ENCODE results near the gene NTM. TPM values are rescaled to one million over a fixed set of nuclear protein-coding genes. Genes with fewer than 3 reads are reported as not detected.

Gene NTM
- total RNA-seq, 2 experiments from 2014 or later, result not detected

DNA sequence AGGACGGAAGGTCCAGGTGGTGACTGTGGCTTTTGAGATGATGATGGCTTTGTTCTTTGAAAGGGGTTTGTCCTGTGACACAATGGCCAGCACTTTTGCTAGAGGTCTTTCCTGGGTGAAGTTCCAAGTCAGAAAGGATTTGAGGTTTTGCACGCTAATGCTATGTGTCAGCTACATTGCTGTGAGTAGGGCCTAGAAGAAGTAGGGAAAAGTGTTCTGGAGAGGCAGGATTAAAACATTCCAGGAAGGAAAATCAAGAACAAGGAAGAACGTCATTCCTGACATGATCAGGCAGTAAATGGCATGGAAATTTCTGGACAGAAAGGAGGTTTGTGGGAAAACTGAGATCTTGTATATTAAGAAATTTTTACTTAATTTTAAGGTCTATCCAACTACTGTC is 290.7 kb downstream of the NTM start:
- ATAC-seq (ENCODE audit: low read depth) (no peak), DNase-seq (no peak)
- Mint-ChIP-seq H3K27me3 (no peaks in the 10 kb centered on the region), H3K4me3 (no peak overlapping the region), H3K4me1 (no peaks in the 10 kb centered on the region), H3K27ac (no peak overlapping the region), H3K36me3 (no peaks in the 10 kb centered on the region), H3K9me3 (no peaks in the 10 kb centered on the region)
- POLR2A ChIA-PET, result no interaction called here

DNA sequence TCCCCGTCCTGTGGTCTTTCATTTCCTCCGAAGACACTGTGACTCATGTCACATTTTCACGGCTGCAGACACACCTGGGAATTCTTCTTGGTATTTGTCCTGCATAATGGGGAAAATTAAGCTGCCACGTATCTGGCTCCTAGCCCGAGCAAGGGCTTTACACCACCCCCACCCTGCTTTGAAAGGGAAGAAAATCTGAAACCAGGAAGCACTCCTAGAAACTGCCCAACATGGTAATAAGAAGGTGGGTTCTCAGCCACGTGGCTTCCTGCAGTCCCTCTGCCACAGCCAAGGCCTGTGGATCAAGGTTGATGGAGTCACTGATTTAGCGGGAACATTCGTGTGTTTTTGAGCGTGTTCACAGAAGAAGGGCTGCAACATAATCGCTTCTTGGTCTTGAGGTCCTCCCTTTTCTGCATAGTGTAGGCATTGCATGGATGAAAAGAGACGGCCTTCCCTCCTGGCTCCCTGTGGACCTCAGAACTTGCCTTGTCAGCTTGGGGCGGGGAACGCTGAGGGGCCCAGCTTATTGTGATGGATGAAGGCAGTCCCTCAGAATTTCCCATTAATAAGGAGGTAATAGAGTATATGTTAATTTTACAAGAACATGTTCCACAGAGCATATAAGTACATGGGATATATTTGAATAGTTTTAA is 292.0 kb downstream of the NTM start:
- ATAC-seq (ENCODE audit: low read depth) (no peak), DNase-seq (no peak)
- POLR2A ChIA-PET, result no interaction called here

DNA sequence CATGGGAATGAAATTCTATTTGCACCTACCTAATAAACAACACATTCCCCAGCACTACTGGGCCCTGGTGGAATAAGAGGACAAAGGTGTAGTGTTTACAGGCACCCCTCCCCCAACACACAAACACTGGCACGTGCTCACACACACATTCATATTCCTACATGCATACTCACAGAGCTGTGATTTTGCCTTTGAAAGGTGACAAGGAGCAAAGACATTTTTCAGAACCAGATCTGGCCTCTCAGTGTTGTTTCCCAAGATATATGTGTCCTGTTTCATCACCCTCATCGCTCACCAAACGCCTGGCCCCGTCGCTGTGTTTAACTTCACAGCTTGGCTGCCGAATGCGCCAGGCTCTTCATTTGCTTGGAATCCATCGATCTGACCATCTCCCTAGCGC is 292.6 kb downstream of the NTM start:
- H3K27me3 Mint-ChIP-seq, result no peaks in the 10 kb centered on the region
- H3K27ac Mint-ChIP-seq, result no peak overlapping the region
- ATAC-seq (ENCODE audit: low read depth), result no peak
- H3K4me1 Mint-ChIP-seq, result no peaks in the 10 kb centered on the region
- POLR2A ChIA-PET, result no interaction called here
- no peaks in the 10 kb centered on the region for H3K36me3 Mint-ChIP-seq
- no peaks in the 10 kb centered on the region for H3K9me3 Mint-ChIP-seq
- no peak overlapping the region for H3K4me3 Mint-ChIP-seq
- no peak for DNase-seq

More for the DNA sequence above, 292.0 kb downstream of the NTM start:
- no peaks in the 10 kb centered on the region for H3K36me3 Mint-ChIP-seq
- no peak overlapping the region for H3K27ac Mint-ChIP-seq
- no peak overlapping the region for H3K4me3 Mint-ChIP-seq
- no peaks in the 10 kb centered on the region for H3K4me1 Mint-ChIP-seq
- H3K9me3 Mint-ChIP-seq, result no peaks in the 10 kb centered on the region
- H3K27me3 Mint-ChIP-seq, result no peaks in the 10 kb centered on the region

DNA sequence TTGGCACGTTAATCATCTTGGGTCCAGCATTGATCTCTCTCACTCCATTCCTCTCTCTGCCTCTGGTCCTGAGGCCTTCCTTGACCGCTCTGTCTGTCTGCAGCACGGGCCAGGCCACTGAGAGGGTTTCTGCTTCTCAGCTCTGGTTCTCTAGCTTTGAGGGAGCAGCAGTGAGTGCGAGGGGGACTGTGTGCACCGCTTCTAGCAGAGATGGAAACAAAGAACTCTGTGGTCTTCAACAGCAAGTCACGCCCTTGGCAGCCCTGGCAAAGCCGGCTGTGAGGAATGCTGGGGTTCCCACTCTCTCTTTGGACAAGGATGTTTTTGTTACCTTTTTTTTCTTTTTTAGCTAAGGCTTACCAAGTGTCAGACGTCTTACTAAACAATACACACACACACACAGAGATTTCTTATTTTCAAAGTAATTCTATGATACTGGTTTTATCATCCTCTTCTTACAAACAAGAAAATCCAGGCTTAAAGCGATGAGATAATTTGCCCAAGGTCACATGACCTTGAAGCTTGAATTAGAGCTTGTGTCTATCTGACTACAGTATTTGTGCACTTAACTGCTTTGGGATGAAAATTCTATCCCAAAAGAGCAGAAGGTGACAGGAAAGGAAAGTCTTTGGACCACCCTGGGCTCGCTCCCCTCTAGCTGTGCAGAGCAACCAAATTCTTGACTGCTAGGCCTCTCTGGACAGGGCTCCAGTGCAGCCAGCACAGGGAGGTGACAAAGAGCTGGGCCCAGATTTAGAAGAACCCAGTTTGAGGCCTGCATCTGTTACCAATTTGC is 293.2 kb downstream of the NTM start:
- no peak for DNase-seq
- POLR2A ChIA-PET, result no interaction called here
- H3K27ac Mint-ChIP-seq, result no peak overlapping the region
- H3K9me3 Mint-ChIP-seq, result no peaks in the 10 kb centered on the region
- no peak overlapping the region for H3K4me3 Mint-ChIP-seq
- no peaks in the 10 kb centered on the region for H3K4me1 Mint-ChIP-seq
- no peak for ATAC-seq (ENCODE audit: low read depth)
- H3K27me3 Mint-ChIP-seq, result no peaks in the 10 kb centered on the region
- no peaks in the 10 kb centered on the region for H3K36me3 Mint-ChIP-seq

DNA sequence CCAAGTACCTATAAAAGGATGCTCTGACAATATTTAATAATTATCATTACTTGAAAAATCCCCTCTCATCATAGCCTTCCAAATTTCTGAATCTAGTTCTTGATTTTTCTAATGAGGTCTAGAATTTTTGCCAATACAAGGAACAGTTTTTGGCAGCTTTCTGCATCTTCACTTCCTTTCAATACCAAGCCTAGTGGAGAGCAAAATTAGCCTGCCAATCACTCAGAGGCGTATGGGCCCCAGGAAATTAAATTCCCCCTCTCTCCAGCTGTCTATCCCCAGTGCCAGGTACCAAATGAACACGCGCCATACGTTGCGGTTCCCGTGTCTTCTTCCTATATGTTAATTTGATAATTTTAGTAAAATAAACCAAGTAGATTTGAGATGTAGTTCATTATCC is 293.9 kb downstream of the NTM start:
- no peak overlapping the region for H3K27ac Mint-ChIP-seq
- no peaks in the 10 kb centered on the region for H3K36me3 Mint-ChIP-seq
- no peak overlapping the region for H3K4me3 Mint-ChIP-seq
- no peaks in the 10 kb centered on the region for H3K9me3 Mint-ChIP-seq
- no peak for ATAC-seq (ENCODE audit: low read depth)
- POLR2A ChIA-PET, result no interaction called here
- DNase-seq, result no peak
- no peaks in the 10 kb centered on the region for H3K27me3 Mint-ChIP-seq
- H3K4me1 Mint-ChIP-seq, result no peaks in the 10 kb centered on the region

DNA sequence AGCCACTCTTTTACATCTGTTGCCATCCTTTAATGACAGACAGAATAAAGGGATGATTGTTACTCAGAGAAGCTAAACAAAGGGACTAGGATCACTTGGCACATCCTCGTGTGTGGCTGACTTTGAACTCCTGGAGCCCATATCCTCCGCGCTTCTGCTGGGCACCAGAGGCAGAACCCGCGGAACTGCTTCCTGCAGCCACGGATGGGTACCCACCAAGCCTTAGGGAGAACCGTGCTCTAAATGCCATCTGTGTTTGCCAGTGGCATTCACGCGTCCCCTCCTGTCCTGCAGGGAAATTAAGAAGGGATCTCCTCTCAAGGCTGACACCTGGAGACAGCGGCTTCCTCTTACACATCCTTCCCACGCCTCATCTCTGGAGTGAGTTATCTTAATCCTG is 294.4 kb downstream of the NTM start:
- no peak overlapping the region for H3K4me3 Mint-ChIP-seq
- POLR2A ChIA-PET, result no interaction called here
- DNase-seq (no peak), ATAC-seq (ENCODE audit: low read depth) (no peak)
- no peaks in the 10 kb centered on the region for H3K27me3 Mint-ChIP-seq
- no peaks in the 10 kb centered on the region for H3K36me3 Mint-ChIP-seq
- no peak overlapping the region for H3K27ac Mint-ChIP-seq
- no peaks in the 10 kb centered on the region for H3K9me3 Mint-ChIP-seq
- H3K4me1 Mint-ChIP-seq, result no peaks in the 10 kb centered on the region

DNA sequence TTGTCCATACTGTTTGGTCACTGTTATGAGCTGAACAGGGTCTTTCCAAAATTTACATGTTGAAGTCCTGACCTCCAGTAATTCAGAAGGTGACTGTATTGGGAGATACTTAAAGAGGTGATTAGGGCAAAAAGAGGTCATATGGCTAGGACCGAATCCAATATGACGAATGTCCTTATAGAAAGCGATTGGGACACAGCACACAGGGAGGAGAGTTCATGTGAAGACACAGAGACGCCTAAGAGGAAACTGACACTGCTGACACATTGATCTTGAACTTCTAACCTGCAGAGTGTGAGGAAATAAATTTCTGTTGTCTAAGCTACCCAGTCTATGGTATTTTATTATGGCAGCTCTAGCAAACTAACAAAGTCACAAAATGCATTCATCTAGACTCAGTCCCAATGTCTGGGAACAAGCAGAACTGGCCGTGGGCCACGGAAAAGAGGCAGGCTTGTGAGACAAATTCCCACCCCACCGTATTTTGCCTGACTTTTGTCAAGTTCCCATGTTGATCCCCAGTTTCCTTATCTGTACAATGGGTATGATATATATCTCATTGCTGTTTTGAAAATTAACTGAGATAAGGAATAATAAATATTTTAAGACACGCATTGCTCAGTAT is 295.0 kb downstream of the NTM start:
- DNase-seq, result no peak
- ATAC-seq (ENCODE audit: low read depth), result no peak
- POLR2A ChIA-PET, result no interaction called here
- no peaks in the 10 kb centered on the region for H3K4me1 Mint-ChIP-seq
- no peak overlapping the region for H3K27ac Mint-ChIP-seq
- no peaks in the 10 kb centered on the region for H3K9me3 Mint-ChIP-seq
- H3K36me3 Mint-ChIP-seq, result no peaks in the 10 kb centered on the region
- H3K4me3 Mint-ChIP-seq, result no peak overlapping the region
- H3K27me3 Mint-ChIP-seq, result no peaks in the 10 kb centered on the region

DNA sequence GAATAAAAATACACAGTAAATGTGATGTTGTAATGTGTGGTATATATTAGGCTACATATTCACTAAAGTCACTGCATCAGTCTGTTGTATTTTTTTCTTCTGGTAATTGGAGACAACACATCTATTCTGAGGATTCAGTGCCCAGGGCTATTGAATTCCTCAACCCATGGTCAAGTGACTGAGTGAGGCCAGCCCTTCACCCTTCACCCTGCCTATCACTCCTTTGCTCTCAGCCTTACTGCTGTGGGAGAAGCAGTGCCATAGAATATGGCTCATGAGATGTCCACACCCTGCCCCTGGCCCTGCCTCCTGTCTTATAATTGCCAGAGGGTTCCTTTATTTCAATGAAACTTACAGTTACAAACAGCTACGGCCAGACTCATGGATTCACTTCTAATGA is 295.6 kb downstream of the NTM start:
- Mint-ChIP-seq H3K36me3 (no peaks in the 10 kb centered on the region), H3K4me3 (no peak overlapping the region), H3K27ac (no peak overlapping the region), H3K27me3 (no peaks in the 10 kb centered on the region), H3K9me3 (no peaks in the 10 kb centered on the region), H3K4me1 (no peaks in the 10 kb centered on the region)
- ATAC-seq (ENCODE audit: low read depth), result no peak
- no peak for DNase-seq
- POLR2A ChIA-PET, result no interaction called here

DNA sequence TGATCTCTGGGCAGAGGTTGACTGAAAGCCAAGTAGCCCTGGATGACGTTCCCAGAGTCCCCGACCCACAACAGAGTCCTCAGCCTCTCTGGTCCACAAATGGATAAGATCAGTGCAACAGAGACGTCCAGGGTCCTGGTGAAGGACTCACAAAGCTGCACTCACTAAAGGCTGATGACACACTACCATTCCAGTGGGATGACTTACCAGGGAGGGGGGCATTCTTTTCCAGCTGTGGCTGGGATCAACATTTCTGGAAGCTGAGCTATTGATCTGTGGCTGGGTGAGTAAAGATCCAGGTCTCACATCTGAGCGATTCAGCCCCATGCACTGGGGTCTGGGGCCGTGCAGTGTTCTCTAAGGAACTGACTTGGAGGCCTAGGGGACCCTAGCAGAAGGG is 296.2 kb downstream of the NTM start:
- H3K27me3 Mint-ChIP-seq, result no peaks in the 10 kb centered on the region
- H3K36me3 Mint-ChIP-seq, result no peaks in the 10 kb centered on the region
- ATAC-seq (ENCODE audit: low read depth) (no peak), DNase-seq (no peak)
- no peaks in the 10 kb centered on the region for H3K4me1 Mint-ChIP-seq
- no peak overlapping the region for H3K27ac Mint-ChIP-seq
- POLR2A ChIA-PET, result no interaction called here
- H3K4me3 Mint-ChIP-seq, result no peak overlapping the region
- H3K9me3 Mint-ChIP-seq, result no peaks in the 10 kb centered on the region

DNA sequence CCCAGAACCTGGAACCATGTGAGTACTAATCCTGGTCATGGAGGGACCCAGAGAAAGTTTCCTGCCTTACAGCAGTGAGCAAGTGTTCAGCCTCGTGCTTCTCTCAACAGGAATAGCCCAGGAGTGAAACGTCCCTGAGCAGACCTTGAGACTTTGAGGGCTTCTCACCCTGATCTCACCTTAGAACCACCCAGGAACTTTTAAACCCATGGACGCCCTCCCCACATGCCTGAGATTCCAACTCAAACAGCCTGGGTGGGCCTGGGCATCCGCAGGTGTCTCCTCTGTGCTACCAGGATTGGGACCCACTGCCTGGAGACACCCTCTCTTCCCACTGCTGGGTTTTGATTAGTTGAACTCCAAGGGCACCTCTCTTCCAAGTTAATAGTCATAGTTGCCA is 297.2 kb downstream of the NTM start:
- POLR2A ChIA-PET, result no interaction called here
- H3K36me3 Mint-ChIP-seq, result no peaks in the 10 kb centered on the region
- no peaks in the 10 kb centered on the region for H3K9me3 Mint-ChIP-seq
- ATAC-seq (ENCODE audit: low read depth), result no peak
- H3K4me1 Mint-ChIP-seq, result no peaks in the 10 kb centered on the region
- no peaks in the 10 kb centered on the region for H3K27me3 Mint-ChIP-seq
- no peak for DNase-seq
- H3K27ac Mint-ChIP-seq, result no peak overlapping the region
- H3K4me3 Mint-ChIP-seq, result no peak overlapping the region

DNA sequence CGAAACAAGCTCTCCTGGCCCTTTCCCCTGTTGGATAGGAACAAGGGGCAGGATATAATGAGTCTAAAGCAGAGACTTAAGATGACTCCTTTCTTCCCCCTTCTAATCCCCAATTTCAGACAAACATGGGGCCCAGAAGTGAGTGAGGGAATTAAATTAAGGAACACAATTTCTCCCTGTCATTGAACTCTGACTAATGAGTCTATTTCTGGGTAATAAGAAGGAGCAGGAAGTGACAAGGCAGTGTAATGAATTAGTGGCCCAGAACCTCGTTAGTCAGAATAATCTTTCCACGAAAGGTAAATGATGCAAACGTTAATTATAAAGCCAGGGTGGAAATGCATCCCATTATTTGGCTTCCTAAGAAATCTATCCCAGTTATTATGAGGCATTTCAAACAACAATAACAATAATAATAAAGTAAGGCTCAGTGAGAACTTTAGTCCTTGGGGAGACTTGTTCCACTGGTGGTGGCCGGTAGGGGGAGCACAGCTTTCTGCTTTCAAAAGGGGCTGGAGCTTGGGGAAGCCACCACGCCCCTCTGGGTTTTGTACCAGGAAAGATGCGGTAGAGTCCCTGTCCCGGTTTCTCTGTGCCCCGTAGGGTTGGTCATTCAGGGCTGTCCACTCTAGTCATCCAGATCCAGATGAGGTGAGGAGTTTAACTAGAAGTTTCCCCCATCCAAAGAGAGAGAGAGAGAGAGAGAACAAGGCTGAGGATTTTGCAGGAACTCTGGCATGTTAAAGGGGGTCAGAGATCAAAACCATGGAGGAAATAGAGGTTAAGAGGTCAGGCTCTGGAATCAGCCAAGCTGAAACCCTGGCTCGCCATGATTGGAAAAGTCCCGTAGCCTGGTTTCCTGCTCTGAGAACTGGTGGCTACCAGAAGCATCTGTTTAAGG is 298.3 kb downstream of the NTM start:
- no peak overlapping the region for H3K4me3 Mint-ChIP-seq
- no peak overlapping the region for H3K27ac Mint-ChIP-seq
- no peaks in the 10 kb centered on the region for H3K4me1 Mint-ChIP-seq
- H3K36me3 Mint-ChIP-seq, result no peaks in the 10 kb centered on the region
- H3K27me3 Mint-ChIP-seq, result no peaks in the 10 kb centered on the region
- no peaks in the 10 kb centered on the region for H3K9me3 Mint-ChIP-seq
- DNase-seq (no peak), ATAC-seq (ENCODE audit: low read depth) (no peak)
- POLR2A ChIA-PET, result no interaction called here

DNA sequence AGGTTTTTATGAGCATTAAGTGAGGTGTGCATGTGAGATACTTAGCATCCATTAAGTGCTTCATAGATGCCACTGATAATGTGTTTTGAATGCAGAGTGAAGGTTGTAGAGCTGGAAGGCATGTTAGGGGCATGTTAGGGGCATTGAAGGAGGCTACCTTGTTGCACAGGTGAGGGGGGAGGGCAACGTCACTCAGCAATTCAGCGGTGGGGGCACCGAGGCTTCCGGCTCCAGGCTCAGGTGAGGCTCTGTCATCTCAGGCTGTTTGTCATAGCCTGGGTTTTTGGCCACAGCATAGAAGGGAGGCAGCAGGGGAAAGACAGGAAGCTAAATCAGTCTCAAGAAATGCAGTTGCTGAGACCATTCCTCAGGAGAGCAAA is 299.0 kb downstream of the NTM start:
- Mint-ChIP-seq H3K9me3 (no peaks in the 10 kb centered on the region), H3K27ac (no peak overlapping the region), H3K4me3 (no peak overlapping the region), H3K27me3 (no peaks in the 10 kb centered on the region), H3K36me3 (no peaks in the 10 kb centered on the region), H3K4me1 (no peaks in the 10 kb centered on the region)
- POLR2A ChIA-PET, result no interaction called here
- no peak for DNase-seq
- ATAC-seq (ENCODE audit: low read depth), result no peak

DNA sequence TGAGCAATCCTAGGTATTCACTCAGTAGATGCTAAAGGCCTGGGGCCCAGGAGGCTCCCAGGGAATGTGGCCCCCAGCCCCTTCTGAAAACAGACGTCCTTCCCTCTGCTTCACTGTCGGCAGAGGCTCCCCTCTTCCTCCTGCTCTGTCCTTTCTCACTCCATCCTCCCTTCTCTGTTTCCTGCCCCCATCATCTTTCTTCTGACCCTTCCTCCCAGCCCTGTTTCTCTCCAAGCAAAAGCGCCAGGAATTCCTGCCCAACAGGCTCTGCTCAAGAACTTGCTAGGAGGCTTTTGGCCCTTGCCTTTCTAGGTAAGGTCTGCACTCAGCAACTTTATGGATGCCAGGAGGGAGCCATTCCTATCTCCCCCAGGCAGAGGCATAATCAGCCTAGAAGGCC is 300.5 kb downstream of the NTM start:
- no peaks in the 10 kb centered on the region for H3K27me3 Mint-ChIP-seq
- ATAC-seq (ENCODE audit: low read depth) (no peak), DNase-seq (no peak)
- POLR2A ChIA-PET, result no interaction called here
- H3K9me3 Mint-ChIP-seq, result no peaks in the 10 kb centered on the region
- no peaks in the 10 kb centered on the region for H3K36me3 Mint-ChIP-seq
- no peaks in the 10 kb centered on the region for H3K4me1 Mint-ChIP-seq
- no peak overlapping the region for H3K4me3 Mint-ChIP-seq
- H3K27ac Mint-ChIP-seq, result no peak overlapping the region
